WTC11 (cell line): ENCODE data around the gene PLEKHS1.

Source experiments
- CTCF ChIP-seq: fragments of 200-600 bp; IDR thresholded peaks from 2 replicates; pipeline ENCODE4 v1.8.0; 2022; ENCODE audit warnings: antibody characterized with exemption
- ZNF138 ChIP-seq: sonication (generic); formaldehyde crosslinking; conservative IDR thresholded peaks from 2 replicates; pipeline ENCODE4 v1.8.1; 2022; ENCODE audit warnings: mild to moderate bottlenecking, moderate library complexity, missing genetic modification reagents

- TF ChIP-seq CTCF, result no peak
- TF ChIP-seq ZNF138, result no peak
Observed at GRCh38 chr10:113732966-113733365, 18.5 kb upstream of the PLEKHS1 start.
